GM21723 (cell line): ENCODE data around the gene MCOLN1.
"Not testable (repeated sequence)": the region's sequence is repeated elsewhere in the genome, so short reads cannot be mapped to it uniquely, and the experiment has no call there.

Source experiments
- ATAC-seq: cut with Tn5 transposase; IDR thresholded peaks from one replicate; pipeline ENCODE4 v1.9.1; 2021; ENCODE audit warnings: mild to moderate bottlenecking, moderate library complexity; ENCODE audit not compliant: unreplicated experiment

The MCOLN1 gene

DNA sequence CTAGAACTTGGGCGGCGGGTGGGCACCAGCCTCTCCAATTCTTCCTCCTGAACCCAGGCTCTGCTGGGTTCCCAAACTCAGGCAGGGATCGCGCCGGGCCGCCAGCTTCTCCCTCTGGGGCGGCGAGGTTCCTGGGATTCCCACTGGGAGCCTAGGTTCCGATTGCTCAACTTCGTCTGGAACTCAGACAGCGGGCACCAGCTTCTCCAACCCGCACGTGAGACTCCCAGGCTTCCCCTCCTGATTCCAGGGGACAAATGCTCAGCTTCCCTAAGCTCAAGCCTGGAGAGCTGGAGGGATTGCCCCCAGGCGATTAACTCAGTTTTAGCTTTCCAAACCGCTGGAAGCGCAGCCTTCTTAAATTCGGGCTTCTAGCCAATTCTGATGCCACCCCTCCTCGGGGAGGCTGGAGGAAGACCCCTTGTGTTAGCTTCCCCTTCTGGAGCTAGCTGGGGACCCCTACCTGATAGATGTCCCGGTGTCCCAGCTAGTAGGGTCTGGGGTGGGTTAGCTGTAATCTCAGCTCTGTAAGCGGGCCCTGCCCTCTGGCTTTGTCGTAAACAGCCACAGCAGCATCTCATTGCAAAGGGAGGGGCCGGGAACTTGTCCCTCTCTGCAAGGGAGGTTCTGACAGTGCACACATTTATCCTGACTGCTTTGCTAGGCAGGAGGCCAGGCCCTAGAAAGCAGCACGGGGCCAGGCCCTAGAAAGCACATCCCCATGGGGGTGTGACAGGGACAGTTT, 671 bp downstream of the MCOLN1 start:
- ATAC-seq, result peak; percentile 15

DNA sequence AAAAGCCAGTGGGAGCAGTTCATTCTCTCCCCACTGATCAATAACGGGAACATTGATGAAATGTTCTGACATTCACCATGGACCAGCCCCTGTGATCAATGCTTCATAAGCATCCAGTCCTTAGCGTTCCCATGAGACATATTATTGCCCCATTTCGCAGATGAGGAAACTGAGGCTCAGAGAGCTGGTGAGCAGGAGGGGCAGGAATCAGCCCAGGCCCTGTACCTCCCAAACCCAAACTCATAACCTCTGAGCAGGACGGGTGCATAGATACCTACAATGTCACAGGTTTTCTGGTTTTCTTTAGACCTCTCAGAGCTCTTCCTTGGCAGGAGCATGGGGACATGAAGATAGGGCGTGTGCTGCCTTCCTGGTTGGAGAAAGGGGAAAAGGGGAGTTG, 2.1 kb downstream of the MCOLN1 start:
- no peak for ATAC-seq

DNA sequence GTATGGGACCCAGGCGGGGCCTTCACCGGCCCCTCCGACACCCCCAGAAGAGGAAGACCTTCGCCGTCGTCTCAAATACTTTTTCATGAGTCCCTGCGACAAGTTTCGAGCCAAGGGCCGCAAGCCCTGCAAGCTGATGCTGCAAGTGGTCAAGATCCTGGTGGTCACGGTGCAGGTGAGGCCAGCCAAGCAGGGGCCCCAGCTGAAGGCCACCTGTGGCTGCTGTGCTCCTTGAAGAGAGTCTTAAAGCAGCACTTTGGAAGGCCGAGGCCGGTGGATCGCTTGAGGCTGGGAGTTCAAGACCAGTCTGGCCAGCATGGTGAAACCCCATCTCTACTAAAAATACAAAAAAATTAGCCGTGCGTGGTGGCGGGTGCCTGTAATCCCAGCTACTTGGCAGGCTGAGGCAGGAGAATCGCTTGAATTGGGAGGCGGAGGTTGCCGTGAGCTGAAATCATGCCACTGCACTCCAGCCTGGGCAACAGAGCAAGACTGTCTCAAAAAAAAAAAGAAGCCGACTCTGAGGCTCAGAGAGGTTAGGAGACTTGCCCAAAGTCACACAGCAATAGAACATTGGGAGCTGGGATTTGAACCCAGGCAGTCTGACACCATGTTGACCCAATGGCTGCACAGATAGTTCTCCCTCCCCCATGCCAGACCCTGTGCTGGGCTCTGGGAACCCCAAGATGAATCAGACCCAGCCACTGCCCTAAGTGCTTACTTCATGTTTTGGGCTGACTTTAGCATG, 2.7 kb downstream of the MCOLN1 start:
- ATAC-seq, result no peak

DNA sequence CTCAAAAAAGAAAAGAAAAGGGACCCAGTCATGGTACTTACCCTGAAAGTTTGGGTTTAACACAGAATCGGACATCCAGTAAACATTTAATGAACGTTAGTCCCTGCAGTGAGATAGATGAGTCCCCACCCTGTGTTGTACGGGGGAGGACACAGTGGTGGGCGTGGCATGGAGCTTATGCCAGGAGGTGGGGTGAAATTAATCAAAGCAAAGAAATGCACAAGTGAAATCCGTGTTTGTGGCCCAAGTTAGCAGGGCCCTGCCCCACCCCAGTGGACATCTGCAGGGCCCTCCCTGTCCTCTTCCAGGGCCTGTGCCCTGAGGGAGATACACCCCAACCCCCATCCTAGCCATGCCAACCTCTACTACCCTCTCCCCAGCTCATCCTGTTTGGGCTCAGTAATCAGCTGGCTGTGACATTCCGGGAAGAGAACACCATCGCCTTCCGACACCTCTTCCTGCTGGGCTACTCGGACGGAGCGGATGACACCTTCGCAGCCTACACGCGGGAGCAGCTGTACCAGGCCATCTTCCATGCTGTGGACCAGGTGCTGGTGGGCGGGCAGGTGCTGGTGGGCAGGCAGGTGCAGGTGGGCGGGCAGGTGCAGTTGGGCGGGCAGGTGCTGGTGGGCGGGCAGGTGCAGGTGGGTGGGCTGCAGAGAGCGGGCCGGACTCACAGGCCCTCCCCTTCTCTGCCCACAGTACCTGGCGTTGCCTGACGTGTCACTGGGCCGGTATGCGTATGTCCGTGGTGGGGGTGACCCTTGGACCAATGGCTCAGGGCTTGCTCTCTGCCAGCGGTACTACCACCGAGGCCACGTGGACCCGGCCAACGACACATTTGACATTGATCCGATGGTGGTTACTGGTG, 3.9 kb downstream of the MCOLN1 start:
- no peak for ATAC-seq

DNA sequence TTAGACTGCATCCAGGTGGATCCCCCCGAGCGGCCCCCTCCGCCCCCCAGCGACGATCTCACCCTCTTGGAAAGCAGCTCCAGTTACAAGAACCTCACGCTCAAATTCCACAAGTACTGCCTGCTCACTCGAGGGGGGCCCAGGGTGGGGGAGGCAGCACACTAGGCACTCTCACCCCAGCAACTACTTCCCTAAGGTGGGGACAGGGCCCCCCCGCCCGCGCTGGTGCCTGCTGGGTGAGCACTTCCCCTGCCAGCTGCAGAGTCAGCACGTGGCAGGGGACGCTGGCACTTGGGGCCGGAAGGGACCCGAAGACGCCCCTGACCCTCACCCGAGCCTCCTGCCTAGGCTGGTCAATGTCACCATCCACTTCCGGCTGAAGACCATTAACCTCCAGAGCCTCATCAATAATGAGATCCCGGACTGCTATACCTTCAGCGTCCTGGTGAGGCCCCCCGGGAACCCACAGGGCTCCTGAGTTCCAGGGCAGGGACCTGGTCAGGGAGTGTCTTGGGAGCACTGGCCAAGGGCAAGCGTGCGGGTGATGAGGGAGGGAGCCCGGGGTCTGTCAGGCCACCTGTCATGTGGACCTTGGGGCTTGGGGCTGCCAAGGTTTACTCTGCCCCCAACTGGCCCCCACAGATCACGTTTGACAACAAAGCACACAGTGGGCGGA, 5.2 kb downstream of the MCOLN1 start:
- ATAC-seq, result no peak

DNA sequence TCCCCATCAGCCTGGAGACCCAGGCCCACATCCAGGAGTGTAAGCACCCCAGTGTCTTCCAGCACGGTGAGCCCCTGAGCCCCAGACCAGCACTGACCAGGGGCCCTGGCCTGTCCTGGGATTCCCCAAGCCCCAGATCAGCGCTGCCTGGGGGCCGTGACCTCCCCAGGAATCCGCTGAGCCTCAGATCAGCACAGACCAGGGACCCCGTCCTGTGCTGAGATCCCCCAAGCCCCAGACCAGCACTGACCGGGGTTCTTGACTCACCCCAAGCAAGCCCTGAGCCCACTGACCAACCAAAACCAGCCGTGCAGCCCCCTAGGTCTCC, 5.7 kb downstream of the MCOLN1 start:
- ATAC-seq, result no peak

DNA sequence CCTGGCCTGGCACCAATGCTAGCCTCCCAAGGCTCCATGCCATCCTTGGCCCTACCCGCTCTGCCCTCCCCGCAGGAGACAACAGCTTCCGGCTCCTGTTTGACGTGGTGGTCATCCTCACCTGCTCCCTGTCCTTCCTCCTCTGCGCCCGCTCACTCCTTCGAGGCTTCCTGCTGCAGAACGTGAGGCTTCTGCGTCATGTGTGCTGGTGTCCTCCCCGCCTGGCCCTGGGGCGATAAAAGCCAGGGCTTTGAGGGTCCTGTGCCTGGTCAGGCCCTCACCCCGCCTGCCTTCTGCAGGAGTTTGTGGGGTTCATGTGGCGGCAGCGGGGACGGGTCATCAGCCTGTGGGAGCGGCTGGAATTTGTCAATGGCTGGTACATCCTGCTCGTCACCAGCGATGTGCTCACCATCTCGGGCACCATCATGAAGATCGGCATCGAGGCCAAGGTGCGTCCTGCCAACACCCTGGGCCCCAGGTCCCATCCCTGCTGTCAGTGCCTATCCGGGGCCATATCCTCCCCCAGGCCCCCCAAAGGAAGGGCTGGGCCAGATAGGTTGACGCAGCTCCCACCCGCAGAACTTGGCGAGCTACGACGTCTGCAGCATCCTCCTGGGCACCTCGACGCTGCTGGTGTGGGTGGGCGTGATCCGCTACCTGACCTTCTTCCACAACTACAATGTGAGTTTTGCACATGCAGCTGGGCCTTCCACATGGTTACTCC, 6.3 kb downstream of the MCOLN1 start:
- ATAC-seq, result no peak

DNA sequence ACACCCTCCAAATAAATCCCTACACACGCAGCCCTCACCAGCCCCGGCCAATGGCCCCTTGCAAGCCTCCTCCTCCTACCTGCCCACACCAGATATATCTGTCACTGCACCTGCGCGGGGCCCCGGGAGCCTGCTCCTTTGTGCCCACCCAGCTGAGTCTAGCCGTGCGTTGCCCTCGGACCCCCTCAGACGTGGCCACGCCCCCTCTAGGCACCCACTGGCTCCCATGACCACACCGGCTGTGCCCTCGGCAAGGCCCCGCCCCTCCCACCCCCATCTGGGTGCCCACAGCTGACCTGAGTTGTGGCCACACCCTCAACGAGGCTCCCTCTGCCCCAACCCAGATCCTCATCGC, 6.8 kb downstream of the MCOLN1 start:
- no peak for ATAC-seq

DNA sequence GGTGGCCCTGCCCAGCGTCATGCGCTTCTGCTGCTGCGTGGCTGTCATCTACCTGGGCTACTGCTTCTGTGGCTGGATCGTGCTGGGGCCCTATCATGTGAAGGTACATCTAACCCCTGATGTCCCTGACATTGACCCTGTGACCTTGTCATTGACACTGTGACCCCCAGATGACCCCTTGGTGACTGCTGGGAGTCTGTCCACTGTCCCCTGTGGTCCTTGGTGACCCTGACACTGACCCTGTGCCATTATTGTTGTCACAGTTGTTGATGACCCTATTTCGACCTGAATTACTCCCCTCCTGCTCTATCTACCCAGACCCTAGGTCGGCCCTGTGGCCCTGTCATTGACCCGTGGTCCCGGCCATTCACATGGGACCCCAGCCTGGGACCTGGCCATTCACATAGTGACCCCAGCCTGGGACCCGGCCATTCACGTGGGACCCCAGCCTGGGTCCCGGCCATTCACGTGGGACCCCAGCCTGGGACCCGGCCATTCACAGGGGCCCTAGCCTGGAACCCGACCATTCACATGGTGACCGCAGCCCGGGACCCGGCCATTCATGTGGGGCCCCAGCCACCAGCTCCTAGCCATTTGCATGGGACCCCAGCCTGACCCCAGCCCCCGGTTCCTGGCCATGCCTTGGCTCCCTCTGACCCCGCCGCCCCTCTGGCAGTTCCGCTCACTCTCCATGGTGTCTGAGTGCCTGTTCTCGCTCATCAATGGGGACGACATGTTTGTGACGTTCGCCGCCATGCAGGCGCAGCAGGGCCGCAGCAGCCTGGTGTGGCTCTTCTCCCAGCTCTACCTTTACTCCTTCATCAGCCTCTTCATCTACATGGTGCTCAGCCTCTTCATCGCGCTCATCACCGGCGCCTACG, 7.4 kb downstream of the MCOLN1 start:
- ATAC-seq, result no peak

DNA sequence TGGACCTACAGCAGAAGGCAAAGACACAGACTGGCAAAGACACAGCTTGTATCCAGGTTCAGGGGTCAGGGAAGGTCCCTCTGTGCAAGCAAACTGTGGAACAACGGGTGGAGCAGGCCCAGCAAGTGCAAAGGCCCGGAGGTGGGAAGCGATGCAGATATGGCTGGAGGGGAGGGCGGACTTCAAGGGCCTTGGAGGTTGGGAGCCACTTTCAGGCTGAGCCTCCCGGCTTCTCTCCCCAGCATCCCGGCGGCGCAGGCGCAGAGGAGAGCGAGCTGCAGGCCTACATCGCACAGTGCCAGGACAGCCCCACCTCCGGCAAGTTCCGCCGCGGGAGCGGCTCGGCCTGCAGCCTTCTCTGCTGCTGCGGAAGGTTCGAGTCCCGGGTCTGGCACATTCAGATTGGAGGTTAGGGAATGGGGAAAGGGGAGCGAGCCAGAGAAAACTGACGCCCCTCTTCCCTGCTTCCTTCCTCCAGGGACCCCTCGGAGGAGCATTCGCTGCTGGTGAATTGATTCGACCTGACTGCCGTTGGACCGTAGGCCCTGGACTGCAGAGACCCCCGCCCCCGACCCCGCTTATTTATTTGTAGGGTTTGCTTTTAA, 11.0 kb downstream of the MCOLN1 start:
- ATAC-seq, result no peak

DNA sequence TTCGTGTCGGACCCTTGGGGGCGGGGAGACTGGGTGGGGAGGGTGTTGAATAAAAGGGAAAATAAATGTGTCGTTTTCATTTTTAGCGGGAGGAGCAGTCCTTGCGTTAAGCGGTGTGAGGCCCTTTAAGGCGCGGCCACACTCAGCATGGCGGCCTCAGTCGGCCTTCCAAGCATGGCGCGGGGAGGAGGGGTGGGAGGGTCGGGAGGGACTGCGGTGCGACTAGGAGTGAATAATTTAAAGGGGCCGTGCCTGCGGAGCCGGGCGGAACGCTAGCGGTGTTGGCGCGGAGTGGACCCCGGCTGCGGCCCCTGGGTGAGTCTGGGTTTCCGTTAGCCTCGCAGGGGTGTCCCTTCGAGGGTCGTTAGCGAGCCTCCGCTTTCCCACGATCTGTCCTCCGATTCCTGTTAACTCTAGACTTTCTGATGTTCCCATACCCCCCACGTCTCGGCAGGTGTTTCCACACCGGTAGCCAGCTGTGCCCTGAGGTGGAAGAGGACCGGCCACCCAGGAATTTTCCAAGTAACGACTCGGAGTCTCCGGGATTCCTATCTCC, 11.6 kb downstream of the MCOLN1 start:
- no peak for ATAC-seq

DNA sequence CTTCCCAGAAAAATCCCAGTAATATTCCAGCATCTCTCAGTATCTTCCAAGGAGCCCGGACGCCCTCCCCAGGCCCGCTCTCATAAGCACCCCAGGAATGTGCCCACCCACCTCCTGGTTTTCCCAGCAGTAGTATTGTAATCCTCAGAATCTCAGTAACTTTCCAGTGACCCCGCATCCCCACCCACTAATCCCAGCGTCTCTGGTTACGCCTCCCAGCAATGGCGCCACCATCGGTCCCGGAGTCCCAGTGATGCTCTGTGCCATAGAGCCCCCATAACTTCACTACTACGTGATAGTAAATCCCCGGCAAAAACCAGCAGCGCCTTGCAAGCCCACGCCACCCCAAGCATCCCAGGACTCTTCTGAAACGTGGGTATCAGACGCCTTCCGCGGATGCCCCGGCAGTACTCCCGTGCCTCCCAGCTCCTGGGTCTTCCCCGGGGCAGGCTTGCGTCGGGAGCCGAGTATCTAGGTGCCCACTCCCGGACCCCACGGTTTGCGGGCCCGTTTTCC, 12.2 kb downstream of the MCOLN1 start:
- no peak for ATAC-seq

DNA sequence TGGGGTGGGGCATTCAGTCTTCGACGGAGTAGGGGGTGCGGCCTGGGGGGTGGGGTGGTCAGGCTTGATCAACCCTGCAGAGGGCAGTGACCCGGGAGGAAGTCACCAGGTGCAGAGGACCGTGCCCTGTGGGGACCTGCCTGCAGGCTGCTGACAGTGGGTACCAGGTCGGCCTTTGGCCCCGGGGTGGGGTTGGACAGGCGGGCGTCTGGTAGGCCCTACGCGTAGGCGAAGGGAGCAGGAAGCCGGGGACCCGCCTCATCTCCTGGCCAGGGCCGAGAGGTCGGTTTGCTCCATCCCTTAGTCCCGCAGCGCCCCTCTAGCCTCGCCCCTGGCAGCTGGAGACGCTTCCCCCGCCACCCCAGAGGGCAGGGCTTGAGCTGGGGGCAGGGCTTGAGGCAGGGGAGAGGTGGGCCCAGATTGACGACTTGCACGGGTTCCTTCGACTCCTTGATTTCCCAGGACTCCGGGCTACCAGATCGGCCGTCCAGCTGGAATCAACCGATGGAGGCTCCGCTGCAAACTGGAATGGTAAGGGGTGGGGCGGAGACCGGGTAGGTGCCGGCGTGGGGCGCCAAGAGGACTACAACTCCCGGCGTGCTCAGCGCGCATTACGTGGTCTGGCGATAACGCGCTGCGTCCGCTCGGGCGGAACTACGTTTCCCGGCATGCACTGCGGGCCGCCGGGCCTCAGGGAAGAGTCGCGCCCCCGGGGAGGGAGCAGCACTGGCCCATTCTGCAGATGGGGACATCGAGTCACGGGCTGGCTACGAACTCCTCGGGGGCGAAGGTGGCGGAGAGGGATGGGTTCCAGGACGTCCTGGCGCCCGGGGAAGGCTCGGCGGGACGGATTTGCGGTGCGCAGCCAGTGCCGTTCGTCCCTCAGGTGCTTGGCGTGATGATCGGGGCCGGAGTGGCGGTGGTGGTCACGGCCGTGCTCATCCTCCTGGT, 12.9 kb downstream of the MCOLN1 start, which contains the start of gene PNPLA6:
PNPLA6 (plus strand) TSS at position 671 of the 951 bp plus-strand sequence; CDS start at position 743, 72 bp downstream.
- peak; percentile 76 for ATAC-seq

DNA sequence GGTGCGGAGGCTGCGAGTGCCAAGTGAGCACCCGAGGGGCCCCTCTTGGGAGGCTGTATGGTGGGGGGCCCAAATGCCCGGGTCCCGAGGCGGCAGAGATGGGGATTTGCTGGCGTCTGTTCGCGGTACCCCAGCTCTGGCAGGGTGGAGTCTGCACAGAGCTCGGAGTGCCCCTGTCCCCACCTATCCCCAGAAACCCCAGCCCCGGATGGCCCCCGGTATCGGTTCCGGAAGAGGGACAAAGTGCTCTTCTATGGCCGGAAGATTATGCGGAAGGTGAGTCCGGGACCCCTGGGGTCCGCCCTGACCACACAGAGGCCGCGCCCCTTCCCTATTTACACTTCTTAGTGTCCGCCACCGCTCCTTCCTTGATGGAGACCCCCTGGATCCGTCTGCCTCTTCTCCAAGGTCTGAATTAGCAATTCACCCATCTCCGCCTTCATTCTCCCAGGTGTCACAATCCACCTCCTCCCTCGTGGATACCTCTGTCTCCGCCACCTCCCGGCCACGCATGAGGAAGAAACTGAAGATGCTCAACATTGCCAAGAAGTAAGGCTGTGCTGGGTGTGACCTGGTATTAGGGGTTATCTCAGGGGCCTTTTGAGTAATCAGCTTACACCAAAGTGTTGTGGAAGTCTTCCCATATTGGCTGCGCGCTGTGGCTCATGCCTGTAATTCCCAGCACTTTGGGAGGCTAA, 13.7 kb downstream of the MCOLN1 start:
- ATAC-seq, result no peak

DNA sequence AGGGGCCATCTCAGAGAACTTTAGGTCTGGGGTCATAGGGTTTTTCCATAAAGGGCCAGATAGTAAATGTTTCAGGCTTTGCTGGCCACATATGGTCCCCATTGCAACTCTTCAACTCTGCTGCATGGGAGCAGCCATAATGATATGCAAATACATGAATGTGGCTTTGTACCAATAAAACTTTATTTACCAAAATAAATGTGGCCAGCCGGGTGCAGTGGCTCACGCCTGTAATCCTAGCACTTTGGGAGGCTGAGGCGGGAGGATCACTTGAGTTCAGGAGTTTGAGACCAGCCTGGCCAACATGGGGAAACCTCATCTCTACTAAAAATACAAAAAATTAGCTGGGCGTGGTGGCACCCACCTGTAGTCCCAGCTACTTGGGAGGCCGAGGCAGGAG, 16.6 kb downstream of the MCOLN1 start:
- not testable (repeated sequence) for ATAC-seq

DNA sequence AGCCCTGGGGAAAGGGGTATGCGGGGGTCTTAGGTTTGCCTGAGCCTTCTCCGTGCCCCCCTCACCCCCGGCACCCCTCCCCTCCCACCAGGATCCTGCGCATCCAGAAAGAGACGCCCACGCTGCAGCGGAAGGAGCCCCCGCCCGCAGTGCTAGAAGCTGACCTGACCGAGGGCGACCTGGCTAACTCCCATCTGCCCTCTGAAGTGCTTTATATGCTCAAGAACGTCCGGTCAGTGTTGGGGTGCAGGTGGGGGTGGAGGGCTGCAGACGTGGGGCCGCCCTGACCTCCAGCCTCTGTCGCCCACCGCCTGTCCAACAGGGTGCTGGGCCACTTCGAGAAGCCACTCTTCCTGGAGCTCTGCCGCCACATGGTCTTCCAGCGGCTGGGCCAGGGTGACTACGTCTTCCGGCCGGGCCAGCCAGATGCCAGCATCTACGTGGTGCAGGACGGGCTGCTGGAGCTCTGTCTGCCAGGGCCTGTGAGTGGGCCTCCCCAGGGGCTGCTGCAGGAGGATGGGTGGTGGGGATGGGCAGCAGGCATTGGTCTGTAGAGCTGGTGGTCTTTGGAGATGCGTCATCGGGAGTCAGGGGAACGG, 17.5 kb downstream of the MCOLN1 start:
- no peak for ATAC-seq
